Naive thymus-derived CD4-positive, alpha-beta T cell (primary cell): Measurements from ENCODE around the gene HOMER3. TPM values are rescaled to one million over a fixed set of nuclear protein-coding genes. Genes with fewer than 3 reads are reported as not detected.

Experiments used
- ATAC-seq: fragments of 150-1000 bp; cut with Tn5 transposase; 2 replicates; pipeline ENCODE4 v1.10.0; 2021; ENCODE audit warnings: mild to moderate bottlenecking, moderate library complexity
- CTCF ChIA-PET: fragments of 350-600 bp; sonication (Branson Sonifier 250); formaldehyde crosslinking; loops from one replicate; lab custom pipeline; 2021; ENCODE audit warnings: antibody characterized with exemption; lab: Charles Lee
- POLR2A ChIA-PET: fragments of 350-600 bp; sonication (Branson Sonifier 250); formaldehyde crosslinking; loops from one replicate; lab custom pipeline; 2021; ENCODE audit warnings: antibody characterized with exemption, inconsistent platforms; lab: Charles Lee
- DNase-seq, 9 donors: peaks; one replicate each; pipeline versions ENCODE4 v3.0.0 to v3.0.0-alpha.2; 2020 to 2022; ENCODE audit warnings: mixed read lengths in 1 of 9
- H3K27ac ChIP-seq: one replicate; pipeline ENCODE4 v1.7.0; 2013; ENCODE audit warnings: mild to moderate bottlenecking, low read depth, low read length, moderate library complexity
- H3K27me3 ChIP-seq, 2 donors: one replicate each; pipeline ENCODE4 v1.7.0; 2013; ENCODE audit warnings: low read length in 2 of 2, mild to moderate bottlenecking in 2 of 2, moderate library complexity in 2 of 2; ENCODE audit not compliant: control insufficient read depth in 2 of 2, insufficient read depth in 2 of 2
- H3K36me3 ChIP-seq, 3 experiments: 1 replicate in 2 of 3; 2 replicates in 1 of 3; pipeline ENCODE4 v1.7.0; 2013; ENCODE audit warnings: low read length in 3 of 3, mild to moderate bottlenecking in 3 of 3, moderate library complexity in 1 of 3; ENCODE audit not compliant: insufficient read depth in 3 of 3, control insufficient read depth in 2 of 3
- H3K4me1 ChIP-seq, 2 donors: one replicate each; pipeline ENCODE4 v1.7.0; 2013; ENCODE audit warnings: low read length in 2 of 2, mild to moderate bottlenecking in 2 of 2, moderate library complexity in 1 of 2; ENCODE audit not compliant: control insufficient read depth in 2 of 2, insufficient read depth in 2 of 2
- H3K4me3 ChIP-seq: 2 replicates; pipeline ENCODE4 v1.7.0; 2013; ENCODE audit warnings: mild to moderate bottlenecking, low read length
- H3K9me3 ChIP-seq, 3 experiments: 1 replicate in 2 of 3; 2 replicates in 1 of 3; pipeline ENCODE4 v1.7.0; 2013; ENCODE audit warnings: low read length in 3 of 3; ENCODE audit not compliant: control insufficient read depth in 2 of 3
- H3K27ac Mint-ChIP-seq, 9 donors: one replicate each; pipeline ENCODE4 v1.8.0; 2020 to 2022; ENCODE audit warnings: mixed read lengths in 9 of 9, mild to moderate bottlenecking in 8 of 9, moderate library complexity in 5 of 9, inconsistent platforms in 2 of 9
- H3K27me3 Mint-ChIP-seq, 5 donors: one replicate each; pipeline ENCODE4 v1.8.0; 2021 to 2022; ENCODE audit warnings: mixed read lengths in 5 of 5, mild to moderate bottlenecking in 1 of 5
- H3K36me3 Mint-ChIP-seq, 5 donors: one replicate each; pipeline ENCODE4 v1.8.0; 2020 to 2022; ENCODE audit warnings: mixed read lengths in 5 of 5, mild to moderate bottlenecking in 3 of 5, inconsistent platforms in 1 of 5
- H3K4me1 Mint-ChIP-seq, 7 donors: one replicate each; pipeline ENCODE4 v1.8.0; 2020 to 2022; ENCODE audit warnings: mixed read lengths in 7 of 7, mild to moderate bottlenecking in 3 of 7, inconsistent platforms in 1 of 7
- H3K4me3 Mint-ChIP-seq, 10 donors: one replicate each; pipeline ENCODE4 v1.8.0; 2020 to 2022; ENCODE audit warnings: mild to moderate bottlenecking in 10 of 10, mixed read lengths in 10 of 10, moderate library complexity in 6 of 10, inconsistent platforms in 2 of 10
- H3K9me3 Mint-ChIP-seq, 11 donors: one replicate each; pipeline ENCODE4 v1.8.0; 2020 to 2022; ENCODE audit warnings: mixed read lengths in 11 of 11, mild to moderate bottlenecking in 4 of 11, inconsistent platforms in 1 of 11, moderate library complexity in 1 of 11
- intact Hi-C, 2 donors: fragments of 100-400 bp; cut with micrococcal nuclease; formaldehyde crosslinking; loops; one replicate each; pipeline ENCODE4 v1.15.1; 2023
- polyA plus RNA-seq, 2 donors: library from polyadenylated mRNA; unstranded; fragments of 300-500 nt; fragmentation: Illumina TruSeq; gene quantifications; one replicate each; pipeline ENCODE4 v1.2.3, GENCODE V29; 2021
- total RNA-seq, 6 experiments: library from RNA in 5 of 6; stranded (reverse) in 5 of 6; gene quantifications; 1 replicate in 5 of 6; 2 replicates in 1 of 6; pipeline ENCODE4 v1.2.3 and lab custom pipeline; 2021 to 2026

The HOMER3 gene
- total and polyA plus RNA-seq, 7 experiments from 2014 or later: 0.53 to 16.3 (median 1.4) TPM; not detected in 3

DNA sequence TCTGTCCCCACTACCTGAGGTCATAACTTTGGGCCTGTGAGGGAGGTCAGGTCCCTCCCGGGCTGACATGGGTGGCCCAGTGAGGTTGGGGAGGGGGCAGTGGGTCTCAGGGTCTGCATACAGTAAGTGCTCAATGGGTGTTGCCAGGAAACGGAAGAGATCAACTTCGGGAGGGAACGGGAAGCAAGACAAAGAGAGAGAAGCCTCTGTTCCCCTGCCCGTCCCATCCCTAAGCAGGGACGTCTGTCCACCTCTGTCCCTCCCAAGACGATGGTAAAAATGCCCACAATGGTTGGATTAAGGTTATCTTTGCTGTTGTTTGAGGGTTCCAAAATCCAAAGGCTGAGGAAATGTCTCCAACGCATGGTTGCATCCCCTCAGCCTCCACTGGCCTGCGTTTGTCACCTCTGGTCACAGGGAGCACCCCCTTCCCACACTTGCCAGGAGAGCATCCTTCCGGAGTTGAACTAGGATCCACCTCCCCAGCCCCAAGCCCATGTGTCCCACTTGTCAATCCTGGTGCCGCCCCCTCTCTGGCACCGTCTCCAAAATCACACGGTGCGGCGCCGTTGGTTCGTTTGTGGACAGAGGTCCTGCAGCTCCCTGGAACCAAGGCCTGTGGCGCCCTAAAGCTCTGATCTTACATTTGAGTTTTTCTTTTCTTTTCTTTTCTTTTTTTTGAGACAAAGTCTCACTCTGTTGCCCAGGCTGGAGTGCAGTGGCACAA, 774 bp upstream of the HOMER3 start:
- POLR2A ChIA-PET: no interaction called here

DNA sequence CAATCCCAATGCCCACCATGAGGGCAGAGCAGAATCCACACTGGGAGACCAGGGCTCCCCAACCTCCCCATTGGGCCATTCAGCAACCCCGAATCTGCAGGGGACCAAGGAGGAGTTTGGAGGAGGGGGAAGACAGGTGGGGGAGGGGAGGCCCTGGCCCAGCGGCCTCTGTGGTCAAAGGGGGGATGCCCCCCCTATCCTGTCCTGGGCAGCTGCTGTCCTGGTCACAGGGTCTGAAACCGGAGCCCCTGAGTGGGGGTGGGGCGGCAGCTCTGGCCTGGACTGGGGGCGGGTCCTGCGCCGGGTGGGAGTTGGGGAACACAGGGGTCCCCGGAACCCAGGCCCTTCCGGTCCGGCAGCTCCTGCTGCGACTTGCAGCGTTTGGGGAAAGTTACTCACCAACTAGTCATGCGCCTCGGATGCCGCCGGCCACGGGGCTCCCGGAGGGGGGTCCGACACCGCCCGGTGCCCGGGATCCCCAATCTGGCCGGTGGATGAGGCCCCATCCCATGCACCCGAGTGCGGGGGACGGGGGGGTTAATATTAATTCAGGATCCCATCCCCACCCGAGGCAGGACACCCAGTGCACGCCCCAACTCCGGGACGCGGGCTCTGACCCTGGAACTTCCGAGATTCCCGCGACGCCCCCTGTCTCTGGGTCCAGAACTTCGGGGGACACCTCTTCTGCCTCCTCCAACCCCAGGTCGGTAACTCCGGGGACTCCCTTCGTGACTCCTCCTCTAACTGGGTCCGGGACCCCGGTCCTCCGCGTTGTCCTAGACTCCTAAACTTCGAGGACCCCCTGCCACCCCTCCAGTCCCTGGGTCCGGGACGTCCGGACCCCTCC, 872 bp downstream of the HOMER3 start:
- Mint-ChIP-seq H3K36me3 (no peaks in the 10 kb centered on the region), H3K27me3 (peaks cover 11 to 50% (median 30%) of the 10 kb centered on the region in 5 donors), H3K4me3 (peak overlapping the region; percentile 43 to 81 (median 66)), H3K27ac (peak overlapping the region in 6 of 9 donors; percentile 20 to 65 (median 35)), H3K9me3 (peaks cover 0 to 2% (median 0%) of the 10 kb centered on the region in 11 donors), H3K4me1 (peaks cover 0 to 18% (median 12%) of the 10 kb centered on the region in 7 donors)
- peak overlapping the region; percentile 33 for H3K4me3 ChIP-seq
- H3K27me3 ChIP-seq: no peaks in the 10 kb centered on the region
- intact Hi-C loops: no loop called here
- no peaks in the 10 kb centered on the region for H3K36me3 ChIP-seq
- H3K4me1 ChIP-seq: no peaks in the 10 kb centered on the region
- H3K9me3 ChIP-seq: no peaks in the 10 kb centered on the region
- POLR2A ChIA-PET: interaction anchor here (0.5 to 0.6 kb wide), 3 partner anchors 139 to 372 kb away, joined by 3 to 4 read pairs (median 3); no protein-coding TSS in a partner anchor
- no peak overlapping the region for H3K27ac ChIP-seq
- ATAC-seq (peak; percentile 31), DNase-seq (no peak)
- CTCF ChIA-PET: no interaction called here

More for the DNA sequence above, 774 bp upstream of the HOMER3 start:
- Mint-ChIP-seq H3K27ac (peak overlapping the region in 1 of 9 donors; percentile 28), H3K27me3 (peaks cover 11 to 50% (median 36%) of the 10 kb centered on the region in 5 donors), H3K4me1 (peaks cover 0 to 18% (median 12%) of the 10 kb centered on the region in 7 donors), H3K4me3 (peak overlapping the region in 9 of 10 donors; percentile 12 to 81 (median 42)), H3K36me3 (no peaks in the 10 kb centered on the region), H3K9me3 (peaks cover 0 to 2% (median 0%) of the 10 kb centered on the region in 11 donors)
- H3K4me1 ChIP-seq: no peaks in the 10 kb centered on the region
- CTCF ChIA-PET: interaction anchor here (0.8 kb wide), 1 partner anchor 477 kb away, joined by 4 read pairs; no protein-coding TSS in a partner anchor
- H3K27me3 ChIP-seq: no peaks in the 10 kb centered on the region
- no peaks in the 10 kb centered on the region for H3K36me3 ChIP-seq
- ATAC-seq (no peak), DNase-seq (no peak)
- no peak overlapping the region for H3K4me3 ChIP-seq
- intact Hi-C loops: loop anchor here (1.0 kb wide), 1 partner anchor 22 kb away; the partner anchor contains the start of genes COPE (in 2 of the 2) and DDX49 (in 2 of the 2)
- H3K27ac ChIP-seq: no peak overlapping the region
- no peaks in the 10 kb centered on the region for H3K9me3 ChIP-seq

DNA sequence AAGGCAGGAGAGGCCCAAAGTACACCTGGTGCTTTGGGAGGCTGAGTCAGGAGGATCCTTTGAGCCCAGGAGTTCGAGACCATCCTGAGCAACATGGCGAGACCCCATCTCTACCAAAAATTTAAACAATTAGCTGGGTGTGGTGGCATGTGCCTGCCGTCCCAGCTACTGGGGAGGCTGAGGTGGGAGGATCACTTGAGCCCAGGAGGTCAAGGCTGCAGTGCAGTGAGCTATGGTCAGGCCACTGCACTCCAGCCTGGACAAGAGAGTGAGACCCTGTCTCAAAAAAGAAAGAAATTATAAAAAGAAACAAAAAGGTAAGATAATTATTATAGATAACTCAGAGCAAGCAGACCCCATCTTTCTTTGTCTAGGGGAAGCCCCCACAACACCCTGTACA, 1.9 kb downstream of the HOMER3 start:
- DNase-seq (no peak), ATAC-seq (no peak)
- Mint-ChIP-seq H3K27me3 (peaks cover 12 to 53% (median 28%) of the 10 kb centered on the region in 5 donors), H3K4me1 (peaks cover 0 to 18% (median 12%) of the 10 kb centered on the region in 7 donors), H3K9me3 (peaks cover 0 to 2% (median 0%) of the 10 kb centered on the region in 11 donors), H3K27ac (no peak overlapping the region), H3K4me3 (peak overlapping the region in 9 of 10 donors; percentile 16 to 81 (median 64)), H3K36me3 (no peaks in the 10 kb centered on the region)
- ChIA-PET POLR2A (interaction anchor here (0.6 kb wide), 1 partner anchor 246 kb away, joined by 4 read pairs; no protein-coding TSS in a partner anchor), CTCF (interaction anchor here (0.6 kb wide), 1 partner anchor 174 kb away, joined by 3 read pairs; no protein-coding TSS in a partner anchor)
- Histone ChIP-seq H3K9me3 (no peaks in the 10 kb centered on the region), H3K4me3 (no peak overlapping the region), H3K27ac (no peak overlapping the region), H3K36me3 (no peaks in the 10 kb centered on the region), H3K27me3 (no peaks in the 10 kb centered on the region), H3K4me1 (no peaks in the 10 kb centered on the region)
- intact Hi-C loops: no loop called here

DNA sequence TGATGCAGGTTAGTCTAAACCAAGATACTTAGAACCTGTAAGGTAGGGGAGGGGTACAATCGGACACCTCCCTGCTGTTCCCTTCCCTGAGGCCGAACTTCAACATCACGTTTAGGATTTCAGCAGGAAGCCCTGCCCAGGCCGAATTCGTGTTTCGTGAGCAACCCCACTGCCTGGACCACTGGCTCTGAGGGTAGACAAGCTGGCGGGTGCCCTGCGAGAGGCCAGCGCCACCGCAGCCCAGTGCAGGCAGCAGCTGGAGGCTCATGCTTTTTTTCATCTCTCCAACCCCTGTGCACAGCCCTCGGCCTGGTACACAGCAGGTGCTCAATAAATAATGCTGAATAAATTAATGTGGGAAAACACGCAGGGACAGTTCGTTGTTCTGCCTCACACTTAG, 7.7 kb downstream of the HOMER3 start:
- H3K9me3 ChIP-seq: no peaks in the 10 kb centered on the region
- DNase-seq (no peak), ATAC-seq (no peak)
- Mint-ChIP-seq H3K4me3 (peak overlapping the region in 7 of 10 donors; percentile 17 to 84 (median 80)), H3K27ac (no peak overlapping the region), H3K27me3 (peaks cover 0 to 24% (median 8%) of the 10 kb centered on the region in 5 donors), H3K4me1 (peaks cover 0 to 15% (median 8%) of the 10 kb centered on the region in 7 donors), H3K9me3 (peaks cover 0 to 1% (median 0%) of the 10 kb centered on the region in 11 donors), H3K36me3 (no peaks in the 10 kb centered on the region)
- no peak overlapping the region for H3K27ac ChIP-seq
- H3K27me3 ChIP-seq: no peaks in the 10 kb centered on the region
- peaks cover 3 to 7% of the 10 kb centered on the region in 2 donors for H3K4me1 ChIP-seq
- H3K36me3 ChIP-seq: peaks cover 0 to 4% (median 0%) of the 10 kb centered on the region in 3 experiments
- intact Hi-C loops: loop anchor here in 1 of 2 donors (5.0 kb wide), 1 partner anchor 296 kb away; the partner anchor contains the start of gene KLHL26
- POLR2A ChIA-PET: interaction anchor here (2.0 kb wide), 1 partner anchor 14 kb away, joined by 8 read pairs; the partner anchor contains the start of genes COPE and DDX49
- no peak overlapping the region for H3K4me3 ChIP-seq
- CTCF ChIA-PET: no interaction called here

DNA sequence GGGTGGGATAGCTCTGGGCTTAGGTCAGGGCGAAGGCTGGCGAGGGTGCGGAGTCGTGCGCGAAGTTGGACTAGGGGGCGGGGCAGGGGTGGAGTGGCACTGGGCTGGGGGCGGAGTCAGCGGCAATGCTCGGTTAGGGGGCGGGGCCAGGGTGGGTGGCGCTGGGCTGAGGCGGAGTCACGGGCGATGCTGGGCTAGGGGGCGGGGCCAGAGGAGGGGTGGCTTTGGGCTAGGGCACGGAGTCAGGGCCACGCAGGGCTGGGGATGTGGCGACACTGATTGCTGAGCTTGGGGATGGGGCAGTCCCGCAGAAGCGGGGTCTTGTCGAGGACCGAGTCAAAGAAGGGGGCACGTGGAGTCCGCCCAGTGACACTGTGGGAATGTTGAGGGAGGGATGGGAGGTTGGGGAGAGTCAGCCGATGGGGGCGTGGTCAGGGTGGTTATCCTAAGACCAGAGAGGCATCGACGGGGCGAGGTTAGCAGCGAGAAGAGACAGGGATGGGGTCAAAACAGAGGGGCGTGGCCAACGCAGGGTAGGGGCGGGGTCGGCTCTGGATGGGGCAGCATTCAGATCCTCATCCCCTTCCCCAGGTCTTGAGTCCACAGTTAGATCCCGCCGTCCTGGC, 8.7 kb downstream of the HOMER3 start:
- peaks cover 0 to 14% (median 0%) of the 10 kb centered on the region in 3 experiments for H3K36me3 ChIP-seq
- intact Hi-C loops: loop anchor here (1.0 to 5.0 kb wide), 2 partner anchors 13 to 295 kb away; partner anchors contain the start of genes COPE (in 1 of the 2), DDX49 (in 1 of the 2) and KLHL26 (in 1 of the 2)
- H3K4me3 Mint-ChIP-seq: peak overlapping the region; percentile 63 to 91 (median 80)
- peaks cover 0 to 15% (median 8%) of the 10 kb centered on the region in 5 donors for H3K27me3 Mint-ChIP-seq
- H3K36me3 Mint-ChIP-seq: no peaks in the 10 kb centered on the region
- ChIA-PET CTCF (no interaction called here), POLR2A (interaction anchor here (0.5 to 2.0 kb wide), 3 partner anchors 13 to 234 kb away, joined by 3 to 8 read pairs (median 4); partner anchors contain the start of genes COPE and DDX49)
- H3K27ac ChIP-seq: peak overlapping the region; percentile 39
- DNase-seq (peak; percentile 55 to 85 (median 72)), ATAC-seq (peak; percentile 99)
- peaks cover 3 to 7% of the 10 kb centered on the region in 2 donors for H3K4me1 ChIP-seq
- peak overlapping the region in 4 of 9 donors; percentile 2 to 84 (median 16) for H3K27ac Mint-ChIP-seq
- peaks cover 0 to 15% (median 8%) of the 10 kb centered on the region in 7 donors for H3K4me1 Mint-ChIP-seq
- H3K4me3 ChIP-seq: peak overlapping the region; percentile 55
- no peaks in the 10 kb centered on the region for H3K9me3 ChIP-seq
- peaks cover 0 to 1% (median 0%) of the 10 kb centered on the region in 11 donors for H3K9me3 Mint-ChIP-seq
- no peaks in the 10 kb centered on the region for H3K27me3 ChIP-seq
